ENCODE measurements around the gene MARF1.
A peak's percentile ranks its signal among the peaks of the same experiment; 100 is the strongest.
"Not testable (repeated sequence)": the region's sequence is repeated elsewhere in the genome, so short reads cannot be mapped to it uniquely, and the experiment has no call there.

The MARF1 gene, protein sequence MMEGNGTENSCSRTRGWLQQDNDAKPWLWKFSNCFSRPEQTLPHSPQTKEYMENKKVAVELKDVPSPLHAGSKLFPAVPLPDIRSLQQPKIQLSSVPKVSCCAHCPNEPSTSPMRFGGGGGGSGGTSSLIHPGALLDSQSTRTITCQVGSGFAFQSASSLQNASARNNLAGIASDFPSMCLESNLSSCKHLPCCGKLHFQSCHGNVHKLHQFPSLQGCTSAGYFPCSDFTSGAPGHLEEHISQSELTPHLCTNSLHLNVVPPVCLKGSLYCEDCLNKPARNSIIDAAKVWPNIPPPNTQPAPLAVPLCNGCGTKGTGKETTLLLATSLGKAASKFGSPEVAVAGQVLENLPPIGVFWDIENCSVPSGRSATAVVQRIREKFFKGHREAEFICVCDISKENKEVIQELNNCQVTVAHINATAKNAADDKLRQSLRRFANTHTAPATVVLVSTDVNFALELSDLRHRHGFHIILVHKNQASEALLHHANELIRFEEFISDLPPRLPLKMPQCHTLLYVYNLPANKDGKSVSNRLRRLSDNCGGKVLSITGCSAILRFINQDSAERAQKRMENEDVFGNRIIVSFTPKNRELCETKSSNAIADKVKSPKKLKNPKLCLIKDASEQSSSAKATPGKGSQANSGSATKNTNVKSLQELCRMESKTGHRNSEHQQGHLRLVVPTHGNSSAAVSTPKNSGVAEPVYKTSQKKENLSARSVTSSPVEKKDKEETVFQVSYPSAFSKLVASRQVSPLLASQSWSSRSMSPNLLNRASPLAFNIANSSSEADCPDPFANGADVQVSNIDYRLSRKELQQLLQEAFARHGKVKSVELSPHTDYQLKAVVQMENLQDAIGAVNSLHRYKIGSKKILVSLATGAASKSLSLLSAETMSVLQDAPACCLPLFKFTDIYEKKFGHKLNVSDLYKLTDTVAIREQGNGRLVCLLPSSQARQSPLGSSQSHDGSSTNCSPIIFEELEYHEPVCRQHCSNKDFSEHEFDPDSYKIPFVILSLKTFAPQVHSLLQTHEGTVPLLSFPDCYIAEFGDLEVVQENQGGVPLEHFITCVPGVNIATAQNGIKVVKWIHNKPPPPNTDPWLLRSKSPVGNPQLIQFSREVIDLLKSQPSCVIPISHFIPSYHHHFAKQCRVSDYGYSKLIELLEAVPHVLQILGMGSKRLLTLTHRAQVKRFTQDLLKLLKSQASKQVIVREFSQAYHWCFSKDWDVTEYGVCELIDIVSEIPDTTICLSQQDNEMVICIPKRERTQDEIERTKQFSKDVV (N-terminal part only)

DNA sequence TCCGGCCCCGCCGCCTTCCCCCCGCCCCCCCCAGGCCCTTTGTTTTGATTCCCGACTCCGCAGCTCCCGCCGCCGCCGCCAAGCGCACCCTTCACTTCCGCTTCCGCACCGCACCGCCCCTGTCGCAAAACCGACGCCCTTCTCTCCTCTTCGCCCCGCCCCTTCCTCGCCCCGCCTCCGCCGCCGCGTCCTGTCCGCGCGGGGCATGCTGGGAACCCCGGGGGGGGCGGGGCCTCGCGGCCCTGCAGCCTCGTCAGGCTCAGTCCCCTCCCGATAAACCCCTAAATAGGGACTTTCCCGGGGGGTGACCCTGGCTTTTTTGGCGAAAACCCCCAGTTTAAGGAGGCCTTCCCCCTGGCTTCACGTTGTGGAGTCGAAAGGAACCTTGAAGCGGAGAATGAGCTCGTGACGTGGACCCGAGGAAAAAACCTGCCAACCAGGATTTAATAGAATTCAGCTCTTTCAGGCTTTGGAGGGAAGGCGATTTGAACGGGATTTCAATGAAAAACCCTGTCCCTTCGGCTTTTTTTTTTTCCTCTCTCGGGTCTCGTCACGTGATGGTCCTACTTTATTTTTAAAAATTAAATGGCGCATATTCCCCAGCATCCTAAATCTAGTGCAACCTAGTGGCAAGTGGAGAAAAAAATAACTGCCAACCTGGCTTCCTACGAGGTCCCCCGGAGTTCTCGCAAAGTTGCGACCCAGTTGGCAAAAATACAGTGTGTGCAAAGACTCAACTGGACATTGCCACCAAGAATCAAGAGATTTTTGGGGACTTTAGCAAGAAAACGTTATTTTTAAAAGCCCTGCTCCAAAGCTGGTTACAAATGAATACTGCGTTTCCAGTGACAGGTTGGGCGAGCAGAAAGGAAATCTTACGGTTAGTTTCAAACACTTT, at the start of gene MARF1:
Gene MARF1 (minus strand): TSS at position 107 of the 898 bp plus-strand sequence. CDS start 3,921 bp downstream, outside the sequence.
- DNase-seq = peak; percentile 97

DNA sequence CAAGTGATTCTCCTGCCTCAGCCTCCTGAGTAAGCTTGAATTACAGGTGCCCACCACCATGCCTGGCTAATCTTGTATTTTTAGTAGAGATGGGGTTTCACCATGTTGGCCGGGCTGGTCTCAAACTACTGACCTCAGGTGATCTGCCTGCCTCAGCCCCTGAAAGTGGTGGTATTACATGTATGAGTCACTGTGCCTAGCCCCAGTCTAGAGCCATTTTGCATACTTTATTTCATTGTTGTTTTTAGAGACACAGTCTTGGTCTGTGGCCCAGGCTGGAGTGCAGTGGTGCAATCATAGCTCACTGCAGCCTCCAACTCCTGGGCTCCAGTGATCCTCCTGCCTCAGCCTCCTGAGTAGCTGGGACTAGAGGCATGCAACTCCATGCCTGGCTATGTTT, 49.6 kb upstream of the MARF1 start:
- not testable (repeated sequence) for DNase-seq

DNA sequence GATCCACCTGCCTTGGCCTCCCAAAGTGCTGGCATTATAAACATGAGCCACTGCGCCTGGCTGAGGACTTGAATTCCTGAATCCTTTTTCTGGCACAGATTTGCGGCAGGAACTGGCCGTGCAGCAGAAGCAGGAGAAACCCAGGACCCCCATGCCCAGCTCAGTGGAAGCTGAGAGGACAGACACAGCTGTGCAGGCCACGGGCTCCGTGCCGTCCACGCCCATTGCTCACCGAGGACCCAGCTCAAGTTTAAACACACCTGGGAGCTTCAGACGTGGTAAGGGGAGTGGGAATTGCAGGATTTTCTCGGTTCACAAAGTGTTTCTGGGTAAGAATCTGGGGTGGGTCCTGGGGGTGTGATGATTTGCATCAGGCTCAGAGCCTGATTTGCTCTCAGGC, 48.1 kb upstream of the MARF1 start:
- no peak for DNase-seq

DNA sequence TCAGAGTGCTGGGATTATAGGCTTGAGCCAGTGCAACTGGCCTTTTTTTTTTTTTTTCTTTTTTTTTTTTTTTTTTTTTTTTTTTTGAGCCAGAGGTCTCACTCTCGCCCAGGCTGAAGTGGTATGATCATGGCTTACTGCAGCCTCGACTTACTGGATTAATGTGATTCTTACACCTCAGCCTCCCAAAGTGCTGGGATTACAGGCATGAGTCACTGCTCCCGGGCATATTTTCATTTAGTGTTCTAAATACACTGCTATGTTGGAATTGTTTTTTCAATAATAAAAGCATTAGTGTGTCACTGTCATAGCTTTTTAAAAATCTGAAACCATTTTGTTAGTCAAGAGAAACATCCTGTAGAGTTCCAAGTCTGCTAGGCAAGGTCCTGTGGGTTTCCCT, 47.3 kb upstream of the MARF1 start:
- no peak for DNase-seq

DNA sequence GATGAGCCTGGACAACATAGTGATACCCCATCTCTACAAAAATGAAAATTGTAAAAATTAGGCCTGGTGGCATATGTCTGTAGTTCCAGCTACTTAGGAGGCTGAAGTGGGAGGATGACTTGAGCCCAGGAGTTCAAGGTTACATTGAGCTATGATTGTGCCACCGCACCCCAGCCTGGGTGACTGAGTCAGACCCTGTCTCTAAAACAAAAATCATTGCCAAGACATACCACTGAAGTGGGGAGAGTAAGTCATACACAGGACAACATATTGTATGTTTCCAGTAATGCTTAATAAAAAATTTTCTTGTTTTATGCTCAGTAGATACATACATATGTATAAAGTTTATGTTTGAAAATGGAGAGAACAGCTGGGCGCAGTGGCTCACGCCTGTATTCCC, 46.3 kb upstream of the MARF1 start:
- no peak for DNase-seq

DNA sequence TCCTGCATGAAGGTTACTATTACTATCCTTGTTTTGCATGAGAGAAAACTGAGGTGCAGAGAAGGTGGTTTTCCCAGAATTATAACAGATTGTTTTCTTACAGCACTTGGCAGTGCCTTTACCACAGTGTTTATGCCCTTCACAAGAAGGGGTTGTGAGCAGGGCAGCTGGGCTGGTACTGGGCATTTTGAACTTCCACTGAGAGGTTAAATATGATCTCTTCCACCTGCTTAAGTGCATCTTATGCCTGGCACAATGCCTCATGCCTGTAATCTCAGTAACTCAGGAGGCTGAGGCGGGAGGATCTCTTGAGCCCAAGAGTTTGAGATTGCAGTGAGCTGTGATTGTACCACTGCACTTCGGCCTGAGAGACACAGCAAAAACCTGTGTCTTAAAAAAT, 43.3 kb upstream of the MARF1 start:
- DNase-seq = no peak

DNA sequence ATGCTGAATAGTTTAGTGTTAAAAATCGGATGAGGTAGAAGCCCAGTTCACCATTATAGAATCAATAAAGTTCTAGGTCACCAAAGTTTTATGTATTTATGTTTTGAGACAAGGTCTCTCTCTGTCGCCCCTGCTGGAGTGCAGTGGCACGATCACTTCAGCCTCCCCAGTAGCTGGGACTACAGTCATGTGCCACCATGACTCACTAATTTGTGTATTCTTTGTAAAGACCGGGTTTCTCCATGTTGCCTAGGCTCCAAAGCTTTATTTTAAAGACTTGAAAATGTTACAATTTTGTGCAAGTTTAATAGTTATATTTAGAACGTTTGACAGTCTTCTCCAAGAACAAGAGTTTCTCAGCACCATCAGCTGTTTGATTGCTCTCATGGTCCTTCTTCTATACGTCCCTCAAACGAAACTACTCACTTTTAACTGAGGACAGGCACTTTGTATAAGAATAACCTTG, 39.2 kb upstream of the MARF1 start:
- no peak for DNase-seq

DNA sequence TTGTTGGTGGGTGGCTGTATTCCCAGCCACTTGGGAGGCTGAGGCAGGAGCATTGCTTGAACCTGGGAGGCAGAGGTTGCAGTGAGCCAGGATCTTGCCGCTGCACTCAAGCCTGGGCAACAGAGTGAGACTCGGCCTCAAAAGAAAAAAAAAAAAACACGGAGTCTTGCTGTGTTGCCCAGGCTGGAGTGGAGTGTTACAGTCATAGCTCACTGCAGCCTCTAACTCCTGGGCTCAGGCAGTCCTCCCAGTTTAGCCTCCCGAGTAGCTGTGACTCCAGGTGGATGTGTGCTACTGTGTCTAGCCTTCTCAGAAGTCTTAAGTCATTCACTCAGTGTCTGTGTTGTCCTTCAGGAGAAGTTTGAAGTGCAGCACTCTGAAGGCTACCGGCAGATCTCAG, 34.5 kb upstream of the MARF1 start:
- no peak for DNase-seq

DNA sequence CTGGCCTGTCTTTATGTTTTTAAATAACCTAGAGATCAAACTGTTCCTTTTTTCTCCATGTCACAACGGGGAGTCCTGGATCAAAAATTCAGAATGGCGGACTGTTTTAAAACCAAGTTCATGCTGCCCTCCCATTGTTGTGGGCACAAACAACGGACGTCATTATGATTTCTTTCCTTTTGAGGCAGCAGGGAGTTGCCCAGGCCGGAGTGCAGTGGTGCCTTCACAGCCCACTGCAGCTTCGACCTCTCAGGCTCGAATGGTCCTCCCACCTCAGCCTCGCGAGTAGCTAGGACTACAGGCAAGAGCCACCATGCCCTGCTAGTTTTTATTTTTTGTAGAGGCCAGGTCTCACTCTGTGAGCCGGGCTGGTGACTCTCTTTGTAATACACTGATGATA, 33.6 kb upstream of the MARF1 start:
- DNase-seq = no peak

DNA sequence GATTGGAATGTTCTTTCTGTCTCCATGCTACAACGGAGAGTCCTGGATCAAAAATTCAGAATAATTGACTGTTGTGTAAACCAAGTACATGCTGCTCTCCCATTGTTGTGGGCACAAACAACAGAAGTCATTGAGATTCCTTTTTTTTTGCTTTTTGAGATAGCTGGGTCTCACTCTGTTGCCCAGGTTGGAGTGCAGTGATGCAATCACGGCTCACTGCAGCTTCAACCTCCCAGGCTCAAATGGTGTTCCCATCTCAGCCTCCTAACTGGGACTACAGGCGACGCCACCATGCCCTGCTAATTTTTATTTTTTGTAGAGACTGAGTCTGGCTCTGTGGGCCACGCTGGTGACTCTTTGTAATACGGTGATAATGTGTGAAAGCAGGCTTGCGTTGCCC, 31.6 kb upstream of the MARF1 start:
- DNase-seq = no peak

DNA sequence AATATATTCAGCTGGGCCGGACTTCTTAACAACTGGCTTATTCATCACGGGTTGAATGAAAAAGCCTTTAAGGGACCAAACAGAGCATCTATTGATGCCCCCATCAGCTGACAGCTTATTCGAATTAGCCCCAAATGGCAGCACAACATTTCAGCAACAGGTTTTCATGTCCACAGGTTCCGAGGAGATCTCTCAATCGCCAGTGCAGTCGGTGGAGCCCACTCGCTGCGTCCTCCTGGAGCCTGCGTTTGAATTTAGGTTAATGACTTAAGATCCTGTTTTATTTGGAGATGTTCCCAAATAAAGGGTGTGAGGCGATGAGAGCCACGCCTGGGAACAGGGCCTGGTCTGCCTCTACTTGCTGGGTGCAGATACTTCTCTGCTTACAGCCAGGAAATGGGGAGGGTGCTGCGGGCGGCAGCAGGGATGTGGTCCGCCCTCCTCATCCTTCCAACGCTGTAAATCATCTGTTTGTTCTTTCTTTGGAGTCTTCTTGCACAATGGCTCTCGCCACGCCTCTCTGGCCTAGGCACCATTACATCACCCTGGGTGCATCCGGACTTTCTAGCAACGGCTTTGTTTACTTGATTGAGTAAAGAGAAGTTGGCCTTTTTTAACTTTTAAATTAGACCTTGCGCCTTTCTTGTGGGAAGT, 29.7 kb upstream of the MARF1 start:
- DNase-seq = no peak

DNA sequence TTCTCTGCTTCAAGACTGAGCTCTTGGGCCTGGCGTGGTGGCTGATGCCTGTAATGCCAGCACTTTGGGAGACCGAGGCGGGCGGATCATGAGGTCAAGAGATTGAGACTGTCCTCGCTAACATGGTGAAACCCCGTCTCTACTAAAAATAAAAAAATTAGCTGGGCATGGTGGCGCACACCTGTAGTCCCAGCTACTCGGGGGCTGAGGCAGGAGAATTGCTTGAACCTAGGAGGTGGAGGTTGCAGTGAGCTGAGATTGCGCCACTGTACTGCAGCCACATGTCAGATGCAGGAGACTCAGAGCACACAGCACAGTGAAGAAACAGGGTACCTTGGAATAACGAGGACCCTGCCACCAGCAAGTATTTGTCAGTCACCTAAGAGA, 29.2 kb upstream of the MARF1 start:
- not testable (repeated sequence) for DNase-seq

DNA sequence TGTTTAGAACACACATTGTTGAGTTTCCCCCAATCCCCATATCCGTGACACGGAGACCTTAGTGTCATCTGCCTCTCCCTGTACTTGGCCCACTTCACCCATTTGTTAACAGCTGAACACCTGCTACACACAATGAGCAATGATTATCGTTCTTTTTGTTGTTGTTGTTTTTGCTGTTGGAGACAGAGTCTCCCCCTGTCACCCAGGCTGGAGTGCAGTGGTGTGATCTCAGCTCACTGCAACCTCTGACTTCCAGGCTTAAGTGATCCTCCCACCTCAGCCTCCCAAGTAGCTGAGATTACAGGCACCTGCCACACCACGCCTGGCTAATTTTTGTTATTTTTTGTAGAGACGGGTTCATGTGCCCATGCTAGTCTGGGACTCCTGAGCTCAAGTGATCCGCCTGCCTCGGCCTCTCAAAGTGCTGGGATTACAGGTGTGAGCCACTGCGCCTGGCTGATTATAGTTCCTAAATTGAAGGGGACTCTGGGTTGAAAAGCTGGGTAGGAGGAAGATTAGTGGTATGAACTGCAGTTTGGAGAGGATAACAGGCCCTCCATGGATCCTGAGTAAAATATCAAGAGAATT, 28.7 kb upstream of the MARF1 start:
- no peak for DNase-seq

DNA sequence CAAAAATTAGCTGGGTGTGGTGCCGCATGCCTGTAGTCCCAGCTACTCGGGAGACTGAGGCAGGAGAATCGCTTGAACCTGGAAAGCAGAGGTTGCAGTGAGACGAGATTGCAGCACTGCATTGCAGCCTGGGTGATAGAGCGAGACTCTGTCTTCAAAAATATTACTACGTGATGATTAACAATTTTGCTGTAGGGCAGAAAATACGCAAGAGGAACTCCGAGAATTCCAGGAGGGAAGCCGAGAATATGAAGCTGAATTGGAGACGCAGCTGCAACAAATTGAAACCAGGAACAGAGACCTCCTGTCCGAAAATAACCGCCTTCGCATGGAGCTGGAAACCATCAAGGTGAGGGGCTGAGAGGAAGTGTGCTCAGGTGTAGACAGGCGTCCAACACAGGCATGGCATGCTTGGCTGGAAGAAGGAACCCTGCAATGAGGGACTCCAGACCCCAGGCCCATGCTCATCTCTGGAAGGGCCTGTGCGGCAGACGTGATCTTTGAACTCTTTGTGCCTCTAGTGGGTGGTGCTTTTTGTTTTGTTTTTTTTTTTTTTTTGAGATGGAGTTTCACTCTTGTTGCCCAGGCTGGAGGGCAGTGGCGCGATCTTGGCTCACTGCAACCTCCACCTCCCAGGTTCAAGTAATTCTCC, 24.3 kb upstream of the MARF1 start:
- no peak for DNase-seq

DNA sequence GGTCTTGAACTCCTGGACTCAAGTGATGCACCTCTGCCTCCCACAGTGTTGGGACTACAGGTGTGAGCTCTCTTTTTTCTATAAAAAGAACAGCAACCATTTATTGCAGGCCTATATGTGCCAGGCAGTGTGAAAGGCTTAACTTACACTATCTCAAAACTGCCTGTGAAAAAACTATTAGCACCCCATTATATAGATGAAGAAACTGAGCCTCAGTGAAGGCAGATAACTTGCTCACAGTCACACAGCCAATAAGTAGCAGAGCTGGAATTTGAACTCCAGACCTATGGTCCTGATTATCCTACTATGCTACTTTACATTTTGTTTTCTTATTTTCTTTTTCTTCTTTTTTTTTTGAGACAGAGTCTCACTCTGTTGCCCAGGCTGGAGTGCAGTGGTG, 22.2 kb upstream of the MARF1 start:
- DNase-seq = no peak

DNA sequence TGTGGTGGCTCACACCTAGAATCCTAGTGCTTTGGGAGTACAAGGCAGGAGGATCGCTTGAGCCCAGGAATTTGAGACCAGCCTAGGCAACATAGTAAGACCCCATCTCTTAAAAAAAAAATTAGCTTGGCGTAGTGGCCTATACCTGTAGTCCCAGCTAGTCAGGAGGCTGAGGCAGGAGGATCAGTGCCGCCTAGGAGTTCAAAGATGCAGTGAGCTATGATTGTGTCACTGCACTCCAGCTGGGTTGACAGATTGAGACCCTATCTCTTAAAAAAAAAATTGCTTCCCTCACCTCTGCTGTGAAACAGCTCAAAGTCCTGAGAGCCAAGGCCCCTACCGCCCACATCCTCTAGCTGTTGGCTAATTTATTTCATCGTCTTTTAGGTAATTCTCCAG, 17.2 kb upstream of the MARF1 start:
- no peak for DNase-seq

DNA sequence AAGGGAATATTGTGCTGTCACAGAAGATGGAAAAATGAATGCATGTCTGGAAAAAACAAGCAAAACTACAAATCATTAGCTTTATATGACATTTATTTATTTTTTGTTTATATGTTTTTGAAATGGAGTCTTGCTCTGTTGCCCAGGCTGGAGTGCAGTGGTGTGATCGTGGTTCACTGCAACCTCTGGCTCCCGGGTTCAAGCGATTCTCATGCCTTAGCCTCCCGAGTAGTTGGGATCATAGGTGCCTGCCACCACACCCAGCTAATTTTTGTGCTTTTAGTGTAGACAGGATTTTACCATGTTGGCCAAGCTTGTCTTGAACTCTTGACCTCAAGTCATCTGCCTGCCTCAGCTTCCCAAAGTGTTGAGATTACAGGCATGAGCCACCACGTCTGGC, 15.6 kb upstream of the MARF1 start:
- DNase-seq = no peak

DNA sequence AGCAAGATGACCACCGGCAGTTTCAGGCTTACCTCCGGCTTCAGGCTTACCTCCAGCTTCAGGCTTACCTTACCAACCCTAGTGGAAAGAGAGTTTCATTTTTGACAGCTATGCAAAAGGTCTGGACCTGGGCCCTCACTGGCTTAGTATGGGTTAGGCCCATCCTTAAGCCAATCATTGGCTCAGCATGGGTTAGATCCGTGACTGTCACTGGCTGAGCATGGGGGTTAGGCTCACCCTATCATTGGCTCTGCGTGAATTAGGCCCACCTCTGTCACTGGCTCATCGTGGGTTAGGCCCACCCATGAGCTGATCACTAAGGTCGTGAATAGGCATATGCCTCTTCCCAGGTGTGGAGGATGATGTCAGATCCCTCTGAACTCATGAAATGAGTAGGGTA, 15.2 kb upstream of the MARF1 start:
- DNase-seq = no peak

DNA sequence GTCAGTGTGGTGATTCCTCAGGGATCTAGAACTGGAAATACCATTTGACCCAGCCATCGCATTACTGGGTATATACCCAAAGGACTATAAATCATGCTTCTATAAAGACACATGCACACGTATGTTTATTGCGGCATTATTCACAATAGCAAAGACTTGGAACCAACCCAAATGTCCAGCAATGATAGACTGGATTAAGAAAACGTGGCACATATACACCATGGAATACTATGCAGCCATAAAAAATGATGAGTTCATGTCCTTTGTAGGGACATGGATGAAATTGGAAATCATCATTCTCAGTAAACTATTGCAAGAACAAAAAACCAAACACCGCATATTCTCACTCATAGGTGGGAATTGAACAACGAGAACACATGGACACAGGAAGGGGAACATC, 12.6 kb upstream of the MARF1 start:
- not testable (repeated sequence) for DNase-seq

DNA sequence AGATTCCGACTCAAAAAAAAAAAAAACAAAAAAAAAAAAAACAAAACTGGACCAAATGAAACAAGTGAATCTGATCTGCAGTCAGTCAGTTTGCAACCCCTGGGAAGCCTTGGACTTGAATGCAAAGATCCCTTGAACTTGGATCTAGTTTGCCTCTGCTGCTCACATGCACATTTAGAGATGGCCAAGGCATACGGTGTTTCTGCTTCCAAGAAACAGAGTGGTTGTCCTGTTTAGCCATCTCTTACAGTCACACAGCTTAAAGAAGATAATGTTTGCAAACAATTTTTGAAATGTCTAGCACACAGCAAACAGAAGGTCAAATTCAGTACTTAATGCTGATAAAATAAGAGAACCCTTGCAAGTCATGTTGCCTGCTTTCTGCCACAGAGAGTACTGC, 11.6 kb upstream of the MARF1 start:
- no peak for DNase-seq

DNA sequence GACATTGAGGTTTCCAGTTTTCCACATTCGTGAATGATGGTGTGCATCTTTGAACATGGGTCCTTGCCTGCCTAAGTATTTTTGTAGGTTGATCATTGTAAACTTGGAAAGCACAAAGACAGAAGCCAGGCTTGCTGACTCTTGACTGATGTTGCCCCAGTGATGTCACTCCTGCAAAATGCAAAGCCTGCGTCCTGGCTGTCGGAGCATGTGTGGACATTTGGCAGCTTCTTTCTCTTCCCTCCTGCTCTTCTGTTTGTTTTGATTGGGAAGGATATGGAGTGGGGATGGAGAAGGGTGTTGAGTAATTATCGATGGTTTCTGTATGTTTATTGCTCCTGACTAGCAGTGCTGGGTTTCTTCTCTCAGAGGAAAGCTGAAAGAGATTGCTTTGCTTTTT, 10.3 kb upstream of the MARF1 start:
- DNase-seq = no peak

Measured in NCI-H1092 (cell line).